ENCODE results near the gene TMEM132D. TPM values are rescaled to one million over a fixed set of nuclear protein-coding genes. Genes with fewer than 3 reads are reported as not detected.

The TMEM132D gene
- total RNA-seq, 2 donors from 2014 or later: not detected

- H3K9me3 ChIP-seq: no peaks in the 10 kb centered on the region
- TF ChIP-seq CTCF (IDR thresholded peaks at IDR 0.05): no peak
- no peak overlapping the region for H3K4me3 ChIP-seq
These were observed 867.7 kb downstream of the TMEM132D start for GRCh38 chr12:129036135-129036534.

GRCh38 chr12:129034558-129035289, 869.1 kb downstream of the TMEM132D start:
- no peak for DNase-seq (ENCODE audit: low spot score)
- no peak for TF ChIP-seq CTCF (IDR thresholded peaks at IDR 0.05)
- Histone ChIP-seq H3K27me3 (no peaks in the 10 kb centered on the region), H3K4me3 (no peak overlapping the region), H3K36me3 (no peaks in the 10 kb centered on the region), H3K9me3 (no peaks in the 10 kb centered on the region), H3K4me1 (no peaks in the 10 kb centered on the region), H3K27ac (no peak overlapping the region)

More at GRCh38 chr12:129036135-129036534, 867.7 kb downstream of the TMEM132D start:
- Histone ChIP-seq H3K27me3 (no peaks in the 10 kb centered on the region), H3K27ac (no peak overlapping the region), H3K4me1 (no peaks in the 10 kb centered on the region), H3K36me3 (no peaks in the 10 kb centered on the region)
- DNase-seq (ENCODE audit: low spot score): no peak

GRCh38 chr12:129028844-129029243, 875.0 kb downstream of the TMEM132D start:
- TF ChIP-seq CTCF (IDR thresholded peaks at IDR 0.05): no peak
- Histone ChIP-seq H3K4me1 (no peaks in the 10 kb centered on the region), H3K27ac (no peak overlapping the region), H3K36me3 (no peaks in the 10 kb centered on the region), H3K27me3 (no peaks in the 10 kb centered on the region), H3K4me3 (no peak overlapping the region), H3K9me3 (no peaks in the 10 kb centered on the region)
- no peak for DNase-seq (ENCODE audit: low spot score)

GRCh38 chr12:129025055-129025454, 878.8 kb downstream of the TMEM132D start:
- Histone ChIP-seq H3K9me3 (peaks cover 0 to 6% of the 10 kb centered on the region in 2 donors), H3K4me1 (no peaks in the 10 kb centered on the region), H3K27ac (no peak overlapping the region), H3K36me3 (no peaks in the 10 kb centered on the region), H3K4me3 (no peak overlapping the region), H3K27me3 (no peaks in the 10 kb centered on the region)
- TF ChIP-seq CTCF (IDR thresholded peaks at IDR 0.05): no peak
- no peak for DNase-seq (ENCODE audit: low spot score)
